GM18907 (cell line): Measurements from ENCODE around the gene RBM10.

Experiments used
- ATAC-seq: cut with Tn5 transposase; IDR thresholded peaks from one replicate; pipeline ENCODE4 v1.9.1; 2021; ENCODE audit warnings: mild to moderate bottlenecking, moderate library complexity; ENCODE audit not compliant: unreplicated experiment

Gene RBM10

GRCh38 chrX:47232197-47232802 is 87.3 kb downstream of the RBM10 start:
- ATAC-seq, result no peak

GRCh38 chrX:47232803-47233332 is 87.8 kb downstream of the RBM10 start, which contains the start of gene USP11:
Gene USP11, plus strand, starts transcription at chrX:47233009. Its CDS starts 35 bp downstream, at chrX:47233044.
- ATAC-seq, result peak; percentile 16

- peak; percentile 88 for ATAC-seq
These were observed 88.5 kb downstream of the RBM10 start for GRCh38 chrX:47233333-47234113.

GRCh38 chrX:47234583-47234982 is 89.6 kb downstream of the RBM10 start:
- ATAC-seq, result no peak

- no peak for ATAC-seq
These were observed 90.7 kb downstream of the RBM10 start for GRCh38 chrX:47235691-47236103.
